Caco-2 (cell line): Measurements from ENCODE around the gene CDKAL1. TPM values are rescaled to one million over a fixed set of nuclear protein-coding genes. Genes with fewer than 3 reads are reported as not detected.

Source experiments
- BruUV-seq: library from RNA; stranded (reverse); fragments of 400-500 nt; replicated peaks from 2 replicates; lab custom pipeline; 2021; lab: Mats Ljungman, UMichigan
- CTCF ChIA-PET: fragments of 300-600 bp; sonication (Branson Sonifier 250); formaldehyde crosslinking; loops from one replicate; lab custom pipeline; 2022; ENCODE audit warnings: antibody characterized with exemption; lab: Charles Lee
- POLR2A ChIA-PET: fragments of 300-600 bp; sonication (Branson Sonifier 250); formaldehyde crosslinking; loops from one replicate; lab custom pipeline; 2022; ENCODE audit warnings: antibody characterized with exemption; lab: Charles Lee
- DNase-seq, 2 experiments: peaks; one replicate each; pipeline versions ENCODE4 v3.0.0 to v3.0.0-alpha.2; 2020 to 2022
- H3K27me3 ChIP-seq: replicated peaks from 2 replicates; pipeline ENCODE4 v1.6.0; 2011; ENCODE audit warnings: low read length; ENCODE audit not compliant: control insufficient read depth, insufficient read depth
- H3K36me3 ChIP-seq: 2 replicates; pipeline ENCODE4 v1.5.1; 2011; ENCODE audit warnings: low read length; ENCODE audit not compliant: control insufficient read depth, insufficient read depth
- H3K4me1 ChIP-seq: fragments of 250-450 bp; sonication (Bioruptor Pico); 2 replicates; pipeline ENCODE4 v1.5.1; 2020; ENCODE audit warnings: mild to moderate bottlenecking
- H3K4me3 ChIP-seq: 2 replicates; pipeline ENCODE4 v1.5.1; 2011; ENCODE audit warnings: low read depth, mild to moderate bottlenecking, control low read depth, low read length
- H3K9me3 ChIP-seq: fragments of 250-450 bp; sonication (Bioruptor Pico); 2 replicates; pipeline ENCODE4 v1.5.1; 2020; ENCODE audit warnings: mild to moderate bottlenecking, moderate library complexity
- H3K27ac Mint-ChIP-seq: one replicate; pipeline ENCODE4 v1.8.0; 2022; ENCODE audit warnings: mixed read lengths; ENCODE audit not compliant: unreplicated experiment
- H3K27me3 Mint-ChIP-seq: one replicate; pipeline ENCODE4 v1.8.0; 2022; ENCODE audit warnings: mixed read lengths; ENCODE audit not compliant: insufficient read depth, unreplicated experiment
- H3K36me3 Mint-ChIP-seq: one replicate; pipeline ENCODE4 v1.8.0; 2022; ENCODE audit warnings: mild to moderate bottlenecking, mixed read lengths; ENCODE audit not compliant: insufficient read depth, unreplicated experiment
- H3K4me1 Mint-ChIP-seq: one replicate; pipeline ENCODE4 v1.8.0; 2022; ENCODE audit warnings: low read depth, mixed read lengths; ENCODE audit not compliant: unreplicated experiment
- H3K4me3 Mint-ChIP-seq: one replicate; pipeline ENCODE4 v1.8.0; 2022; ENCODE audit warnings: mild to moderate bottlenecking, moderate library complexity, mixed read lengths; ENCODE audit not compliant: unreplicated experiment
- H3K9me3 Mint-ChIP-seq: one replicate; pipeline ENCODE4 v1.8.0; 2022; ENCODE audit warnings: mixed read lengths; ENCODE audit not compliant: unreplicated experiment
- CTCF ChIP-seq, 2 experiments: fragments of 200-600 bp in 1 of 2; IDR thresholded peaks; 1 replicate in 1 of 2; 2 replicates in 1 of 2; pipeline versions ENCODE4 v1.5.1 to v1.8.0; 2011 to 2022; ENCODE audit warnings: antibody characterized with exemption in 1 of 2, control low read depth in 1 of 2, inconsistent platforms in 1 of 2, low read depth in 1 of 2, low read length in 1 of 2, mild to moderate bottlenecking in 1 of 2, moderate library complexity in 1 of 2; ENCODE audit not compliant: insufficient read depth in 1 of 2, severe bottlenecking in 1 of 2, unreplicated experiment in 1 of 2
- intact Hi-C: fragments of 100-400 bp; cut with micrococcal nuclease; formaldehyde crosslinking; loops from one replicate; pipeline ENCODE4 v1.10.0; 2022; ENCODE audit not compliant: unreplicated experiment
- total RNA-seq: library from RNA; stranded (reverse); gene quantifications from 2 replicates; pipeline ENCODE4 v1.2.3, GENCODE V29; 2022

CDKAL1 gene
- total RNA-seq, 1 experiment from 2014 or later: 18.7 TPM

GRCh38 chr6:20909621-20910020 is 375.4 kb downstream of the CDKAL1 start:
- Histone ChIP-seq H3K4me1 (no peaks in the 10 kb centered on the region), H3K4me3 (no peak overlapping the region), H3K27me3 (no peaks in the 10 kb centered on the region), H3K9me3 (no peaks in the 10 kb centered on the region), H3K36me3 (no peaks in the 10 kb centered on the region)
- Mint-ChIP-seq H3K4me1 (no peaks in the 10 kb centered on the region), H3K9me3 (no peaks in the 10 kb centered on the region), H3K27me3 (no peaks in the 10 kb centered on the region), H3K36me3 (no peaks in the 10 kb centered on the region), H3K4me3 (no peak overlapping the region), H3K27ac (no peak overlapping the region)
- ChIA-PET CTCF (interaction anchor here (0.6 kb wide), 1 partner anchor 297 kb away, joined by 4 read pairs; no protein-coding TSS in a partner anchor), POLR2A (no interaction called here)
- no peak for DNase-seq
- intact Hi-C loops: no loop called here
- BruUV-seq: no TSS peak
- TF ChIP-seq CTCF (IDR thresholded peaks at IDR 0.05; ENCODE audit: insufficient read depth in 1 of 2, low read depth in 1 of 2, low read length in 1 of 2, severe bottlenecking in 1 of 2, unreplicated experiment in 1 of 2): no peak

GRCh38 chr6:20911712-20912111 is 377.5 kb downstream of the CDKAL1 start:
- TF ChIP-seq CTCF (IDR thresholded peaks at IDR 0.05; ENCODE audit: insufficient read depth in 1 of 2, low read depth in 1 of 2, low read length in 1 of 2, severe bottlenecking in 1 of 2, unreplicated experiment in 1 of 2): no peak
- H3K27me3 Mint-ChIP-seq: no peaks in the 10 kb centered on the region
- H3K4me1 Mint-ChIP-seq: no peaks in the 10 kb centered on the region
- Histone ChIP-seq H3K27me3 (no peaks in the 10 kb centered on the region), H3K9me3 (no peaks in the 10 kb centered on the region; the same call in 1 of the 2 replicates), H3K4me3 (no peak overlapping the region), H3K36me3 (no peaks in the 10 kb centered on the region), H3K4me1 (no peaks in the 10 kb centered on the region)
- BruUV-seq: no TSS peak
- intact Hi-C loops: no loop called here
- H3K27ac Mint-ChIP-seq: no peak overlapping the region
- H3K36me3 Mint-ChIP-seq: peaks cover 5% of the 10 kb centered on the region
- no peak for DNase-seq
- no peak overlapping the region for H3K4me3 Mint-ChIP-seq
- CTCF ChIA-PET: no interaction called here
- no peaks in the 10 kb centered on the region for H3K9me3 Mint-ChIP-seq
- POLR2A ChIA-PET: no interaction called here

- Histone ChIP-seq H3K4me3 (no peak overlapping the region), H3K36me3 (no peaks in the 10 kb centered on the region), H3K9me3 (no peaks in the 10 kb centered on the region; the same call in 1 of the 2 replicates), H3K27me3 (no peaks in the 10 kb centered on the region), H3K4me1 (no peaks in the 10 kb centered on the region)
- H3K9me3 Mint-ChIP-seq: no peaks in the 10 kb centered on the region
- no peaks in the 10 kb centered on the region for H3K27me3 Mint-ChIP-seq
- CTCF ChIA-PET: no interaction called here
- no peak overlapping the region for H3K27ac Mint-ChIP-seq
- H3K4me3 Mint-ChIP-seq: no peak overlapping the region
- H3K4me1 Mint-ChIP-seq: no peaks in the 10 kb centered on the region
- POLR2A ChIA-PET: no interaction called here
- intact Hi-C loops: no loop called here
- TF ChIP-seq CTCF (IDR thresholded peaks at IDR 0.05; ENCODE audit: insufficient read depth in 1 of 2, low read depth in 1 of 2, low read length in 1 of 2, severe bottlenecking in 1 of 2, unreplicated experiment in 1 of 2): no peak
- BruUV-seq: no TSS peak
- no peak for DNase-seq
- H3K36me3 Mint-ChIP-seq: peaks cover 5% of the 10 kb centered on the region
Observed at GRCh38 chr6:20915156-20915555, 380.9 kb downstream of the CDKAL1 start.
